GM18517 (cell line): ENCODE data around the gene ATP13A1.
A peak's percentile ranks its signal among the peaks of the same experiment; 100 is the strongest.
"Not testable (repeated sequence)": the region's sequence is repeated elsewhere in the genome, so short reads cannot be mapped to it uniquely, and the experiment has no call there.

Source experiments
- ATAC-seq: cut with Tn5 transposase; IDR thresholded peaks from one replicate; pipeline ENCODE4 v1.9.1; 2021; ENCODE audit warnings: mild to moderate bottlenecking, moderate library complexity; ENCODE audit not compliant: unreplicated experiment

Gene ATP13A1

DNA sequence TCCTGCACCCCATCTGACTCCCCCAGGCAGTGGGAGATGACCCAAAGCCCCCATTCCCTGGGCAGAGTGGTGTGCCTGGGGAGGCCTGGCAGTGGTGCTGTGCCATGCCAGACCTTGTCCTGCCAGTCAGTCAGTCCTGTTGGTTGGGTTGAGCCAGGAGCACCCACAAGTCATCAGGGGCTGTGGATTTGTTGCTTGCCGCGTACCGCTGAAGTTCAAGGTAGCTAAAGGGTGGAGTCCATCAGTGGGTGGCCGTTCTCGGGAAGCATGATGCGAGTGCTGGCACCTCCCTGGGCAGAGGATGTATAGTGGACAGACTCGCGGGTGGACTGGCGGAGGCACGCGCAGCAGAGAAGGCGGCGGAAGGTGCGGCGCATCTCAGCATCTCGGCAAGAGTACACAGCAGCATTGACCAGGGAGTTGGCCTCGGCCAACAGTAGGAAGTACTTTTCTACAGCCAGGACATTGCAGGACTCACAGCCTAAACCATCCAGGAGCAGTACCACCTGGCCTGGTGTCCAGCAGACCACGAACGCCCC, 39.4 kb downstream of the ATP13A1 start:
- ATAC-seq: no peak

DNA sequence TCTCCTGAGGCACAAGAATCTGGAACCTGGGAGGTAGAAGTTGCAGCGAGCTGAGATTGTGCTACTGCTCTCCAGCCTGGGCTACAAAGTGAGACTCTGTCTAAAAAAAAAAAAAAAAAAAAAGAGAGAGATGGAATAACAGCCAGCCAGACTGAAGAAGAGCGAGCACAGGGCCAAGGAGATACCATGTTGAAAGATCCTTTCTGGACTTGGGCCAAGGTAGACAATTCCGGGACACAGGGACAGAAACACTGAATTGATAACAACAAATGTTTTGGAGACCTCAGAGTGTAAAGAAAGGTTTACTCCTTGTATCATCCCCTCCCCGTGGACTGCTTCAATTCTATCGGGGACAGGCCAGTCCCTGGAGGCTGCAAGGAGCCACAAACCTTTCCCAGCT, 40.1 kb downstream of the ATP13A1 start:
- ATAC-seq: no peak

DNA sequence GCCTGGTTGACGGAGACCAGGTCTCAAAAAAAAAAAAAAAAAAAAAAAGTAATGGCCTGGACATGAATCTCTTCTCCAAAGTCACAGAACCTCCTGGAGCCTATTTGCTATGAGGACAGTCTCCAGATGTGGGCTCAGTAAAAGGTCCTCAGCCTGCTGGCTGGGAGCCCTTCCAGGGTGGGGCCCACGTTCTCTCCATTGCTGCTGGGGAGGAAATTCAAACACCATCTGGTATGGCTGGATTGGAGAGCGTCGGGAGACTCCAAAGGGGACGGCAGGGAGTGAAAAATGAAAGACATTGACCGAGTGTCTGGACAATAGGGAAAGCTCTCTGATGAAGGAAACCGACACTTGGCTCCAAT, 43.6 kb downstream of the ATP13A1 start:
- ATAC-seq: no peak

DNA sequence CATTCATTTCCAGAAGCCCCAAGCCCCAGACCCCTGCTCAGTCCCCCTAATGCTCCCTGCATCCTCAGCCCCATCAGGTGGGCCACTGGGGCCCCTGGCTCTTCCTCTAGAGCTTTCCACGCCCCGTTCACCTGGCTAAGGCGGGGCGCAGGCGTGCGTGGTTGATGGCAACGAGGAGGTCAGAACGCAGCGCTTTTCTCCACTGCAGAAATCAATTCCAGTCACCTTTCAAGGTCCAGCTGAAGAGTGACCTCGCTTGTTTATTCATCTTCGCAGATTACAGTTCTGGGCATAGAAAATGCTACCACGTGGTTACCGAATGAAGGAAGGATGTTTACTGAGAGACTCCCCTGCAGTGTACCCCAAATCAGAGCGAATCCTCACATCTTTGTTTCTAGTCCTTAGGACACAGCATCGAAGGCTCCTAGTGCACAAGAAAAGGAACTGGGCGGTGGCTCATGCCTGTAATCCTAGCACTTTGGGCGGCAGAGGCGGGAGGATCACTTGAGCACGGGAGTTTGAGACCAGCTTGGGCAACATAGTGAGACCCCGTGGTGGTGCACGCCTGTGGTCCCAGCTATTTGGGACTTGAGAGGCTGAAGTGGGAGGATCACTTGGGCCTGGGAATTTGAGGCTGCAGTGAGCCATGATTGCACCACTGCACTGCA, 44.2 kb downstream of the ATP13A1 start:
- no peak for ATAC-seq

GRCh38 chr19:19618219-19619051, 45.0 kb downstream of the ATP13A1 start, which contains the start of gene PBX4:
PBX4 (minus strand) TSS chr19:19618687; CDS start chr19:19618629, 58 bp downstream.
- ATAC-seq: peak; percentile 95

- no peak for ATAC-seq
Measured at GRCh38 chr19:19615086-19615485, 48.4 kb downstream of the ATP13A1 start.

GRCh38 chr19:19613506-19613905, 50.0 kb downstream of the ATP13A1 start:
- no peak for ATAC-seq

DNA sequence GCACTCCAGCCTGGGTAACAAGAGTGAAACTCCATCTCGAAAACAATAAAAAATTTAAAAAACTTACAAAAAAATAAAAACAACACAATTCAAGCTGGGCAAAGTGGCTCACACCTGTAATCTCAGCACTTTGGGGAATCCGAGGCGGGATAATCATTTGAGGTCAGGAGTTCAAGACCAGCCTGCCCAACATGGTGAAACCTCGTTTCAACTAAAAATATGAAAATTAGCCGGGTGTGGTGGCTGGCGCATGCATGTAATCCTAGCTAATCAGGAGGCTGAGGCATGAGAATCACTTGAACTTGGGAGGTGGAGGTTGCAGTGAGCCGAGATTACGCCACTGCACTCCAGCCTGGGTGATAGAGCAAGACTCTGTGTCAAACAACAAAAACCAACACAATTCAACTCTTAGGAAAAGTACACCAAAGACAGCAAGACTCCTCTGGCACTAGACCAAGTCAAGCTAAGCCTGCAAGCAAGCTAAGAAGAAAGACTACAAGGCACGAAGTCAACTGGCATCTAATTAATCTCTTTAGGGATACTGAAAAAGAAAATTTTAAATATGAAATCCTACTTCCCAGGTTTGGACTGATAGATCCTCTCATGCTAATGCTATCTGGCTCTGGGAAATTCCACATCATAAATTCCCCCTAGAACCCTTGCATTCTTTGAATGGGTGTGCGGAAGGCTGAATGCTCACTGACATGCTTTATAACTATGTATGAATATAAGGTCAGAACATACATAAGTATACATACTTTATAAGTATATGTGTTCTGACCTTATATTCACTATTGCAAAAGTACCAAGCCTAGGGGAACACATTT, 52.9 kb downstream of the ATP13A1 start:
- no peak for ATAC-seq

GRCh38 chr19:19606686-19607085, 56.8 kb downstream of the ATP13A1 start:
- ATAC-seq: not testable (repeated sequence)

DNA sequence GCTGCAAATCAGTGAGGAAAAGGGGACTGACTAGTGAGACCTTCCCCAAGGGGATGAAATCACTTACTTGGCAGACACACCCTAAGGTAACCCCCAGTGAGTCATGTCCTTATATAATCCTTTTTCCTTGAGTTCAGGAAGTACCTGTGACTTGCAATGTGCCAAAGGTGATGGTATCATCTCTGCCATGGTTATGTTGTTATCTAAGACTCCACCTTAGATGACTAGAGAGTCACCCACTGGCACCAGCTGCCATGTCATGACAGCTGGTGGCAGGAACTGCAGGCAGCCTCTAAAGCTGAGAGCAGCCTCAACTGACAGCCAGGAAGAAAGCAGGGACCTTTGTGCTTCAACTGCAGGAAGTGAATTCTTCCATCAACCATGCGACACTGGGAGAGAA, 57.5 kb downstream of the ATP13A1 start:
- no peak for ATAC-seq

DNA sequence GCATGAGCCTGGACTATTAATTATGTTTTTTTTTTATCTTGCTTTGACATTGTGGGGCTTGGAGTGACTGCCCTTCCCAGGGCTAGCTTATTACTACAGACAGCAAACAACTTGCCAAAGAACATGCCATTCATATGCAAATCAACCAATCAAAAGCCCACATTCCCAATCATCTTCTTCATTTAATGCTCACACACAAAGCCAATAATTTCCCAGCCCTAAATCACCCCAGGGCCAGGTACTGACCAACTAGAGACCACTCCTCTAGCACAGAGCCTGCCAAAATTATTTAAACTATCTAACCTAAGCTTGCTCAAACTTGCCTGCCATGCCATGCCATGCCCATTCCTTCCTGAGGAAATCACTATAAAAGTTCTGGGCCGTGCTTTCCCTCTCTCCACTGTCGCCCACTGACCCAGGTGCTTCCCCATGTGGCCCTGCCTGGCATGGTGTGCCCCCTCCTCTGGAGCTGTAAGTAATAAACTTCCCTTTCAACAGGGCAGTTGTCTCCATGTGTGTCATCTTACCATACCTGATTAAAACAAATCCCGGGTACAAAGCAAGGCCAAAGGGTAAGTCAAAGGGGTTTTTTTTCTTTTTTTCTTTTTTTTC, 60.7 kb downstream of the ATP13A1 start:
- ATAC-seq: no peak

GRCh38 chr19:19602136-19602712, 61.3 kb downstream of the ATP13A1 start:
- ATAC-seq: no peak

GRCh38 chr19:19600793-19601330, 62.6 kb downstream of the ATP13A1 start:
- ATAC-seq: no peak

GRCh38 chr19:19598728-19599451, 64.6 kb downstream of the ATP13A1 start:
- peak; percentile 25 for ATAC-seq

DNA sequence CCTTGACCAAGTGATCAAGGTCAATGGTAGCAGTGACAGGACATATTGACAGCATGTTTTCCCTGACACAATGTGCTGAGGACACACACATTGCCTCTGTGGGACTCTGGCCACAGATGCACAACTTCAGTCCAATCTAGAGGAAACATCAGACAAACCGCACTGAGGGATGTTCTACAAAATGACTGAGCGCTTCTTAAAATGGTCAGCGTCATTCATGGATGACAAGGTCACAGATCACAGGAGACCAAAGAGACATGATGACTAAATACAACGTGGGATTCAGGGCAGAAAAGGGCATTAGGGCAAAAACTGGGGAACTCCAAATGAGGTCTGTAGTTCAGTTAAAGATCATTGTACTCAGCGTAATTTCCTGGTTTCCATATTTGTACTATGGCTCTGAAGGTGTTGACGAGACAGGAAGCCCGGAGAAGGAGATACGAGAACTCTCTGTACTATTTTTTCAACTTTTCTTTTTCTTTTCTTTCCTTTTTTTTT, 65.6 kb downstream of the ATP13A1 start:
- peak; percentile 79 for ATAC-seq
